Measurements from ENCODE around the gene HAT1. TPM values are rescaled to one million over a fixed set of nuclear protein-coding genes. Genes with fewer than 3 reads are reported as not detected.

Gene HAT1
- total RNA-seq, 1 donor = 39.0 TPM

DNA sequence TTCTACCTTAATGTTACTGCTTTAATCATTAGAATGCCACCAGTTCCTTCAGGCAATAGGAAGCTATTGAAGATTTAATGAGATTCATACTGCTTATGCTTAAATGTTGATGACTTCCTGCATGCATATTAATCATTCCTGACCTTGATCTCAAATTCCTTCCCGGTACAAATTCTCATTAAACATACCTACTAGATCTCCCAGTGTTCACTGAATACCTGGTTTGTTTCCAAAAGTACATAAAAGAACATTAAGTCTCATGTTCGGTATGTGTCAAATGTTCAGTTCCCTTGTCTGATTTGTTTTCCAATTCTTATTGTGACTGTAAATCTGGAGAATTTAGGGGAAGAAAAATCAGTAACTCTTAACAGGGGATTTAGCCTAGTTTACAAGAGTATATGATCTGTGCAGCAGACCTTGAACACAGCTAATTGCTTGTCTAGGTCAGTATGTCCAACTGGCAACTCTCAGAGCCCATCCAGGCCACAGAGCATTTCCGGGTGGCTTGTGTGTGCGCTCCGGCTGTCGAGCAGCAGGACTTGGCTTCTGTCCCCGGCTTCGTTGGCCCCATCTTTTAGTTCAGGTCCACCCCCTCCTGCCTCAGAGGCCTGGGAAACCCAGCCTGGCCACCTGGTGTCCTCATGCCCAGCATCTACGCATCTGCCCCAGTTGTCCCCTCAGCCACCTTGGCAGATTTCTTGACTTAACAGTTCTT lies 90.6 kb downstream of the HAT1 start:
- H3K27me3 ChIP-seq (ENCODE audit: insufficient read depth, low read length) = no peaks in the 10 kb centered on the region
- H3K4me3 ChIP-seq (ENCODE audit: low read length) = no peak overlapping the region
- no peaks in the 10 kb centered on the region for H3K9me3 ChIP-seq (ENCODE audit: low read depth, low read length)
- H3K4me1 ChIP-seq (ENCODE audit: insufficient read depth, low read length) = peaks cover 37% of the 10 kb centered on the region

- H3K4me1 ChIP-seq (ENCODE audit: insufficient read depth, low read length) = peaks cover 42% of the 10 kb centered on the region
- H3K9me3 ChIP-seq (ENCODE audit: low read depth, low read length) = no peaks in the 10 kb centered on the region
Observed at GRCh38 chr2:172013396-172013795, 91.1 kb downstream of the HAT1 start.

DNA sequence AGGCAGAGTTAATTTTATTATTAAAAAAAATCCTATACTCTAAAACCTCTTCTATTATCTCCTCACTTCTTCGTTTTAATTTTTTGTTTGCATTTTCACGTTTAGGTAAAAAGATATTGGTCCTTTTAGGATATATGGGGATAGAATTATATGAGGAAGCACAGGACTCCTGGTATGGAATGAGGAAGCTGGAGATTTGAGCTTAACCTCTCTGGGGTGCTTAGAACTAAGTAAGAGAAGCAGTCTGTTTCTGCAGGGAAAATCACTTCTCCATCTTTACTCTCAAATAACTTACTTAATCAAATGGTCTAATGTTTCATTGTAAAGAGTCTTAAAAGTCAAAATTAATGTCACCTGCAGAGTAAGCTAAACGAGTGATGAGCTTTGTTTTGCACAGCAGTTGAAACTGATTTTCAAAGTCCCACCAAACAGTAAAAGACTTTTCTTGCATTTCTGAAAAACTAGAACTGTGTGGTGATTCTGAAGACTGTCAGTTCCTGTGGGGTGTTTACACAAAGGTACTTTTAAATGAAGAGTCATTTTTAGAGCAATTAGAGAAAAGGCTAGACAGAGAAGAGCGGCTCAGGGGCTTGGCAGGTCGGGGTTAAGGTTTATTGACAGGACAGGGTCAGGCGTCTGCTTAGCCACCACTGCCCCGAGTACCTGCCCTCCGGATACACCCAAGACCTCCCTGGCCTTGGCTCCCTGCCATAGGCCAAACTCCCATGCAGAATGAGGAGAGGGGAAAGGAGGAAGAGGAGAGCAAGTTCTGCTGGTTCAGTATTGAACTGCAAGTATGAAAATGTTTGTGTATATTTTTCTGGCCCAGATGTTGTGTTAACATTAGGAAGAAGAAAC lies 99.0 kb downstream of the HAT1 start:
- Histone ChIP-seq H3K4me3 (ENCODE audit: low read length) (no peak overlapping the region), H3K4me1 (ENCODE audit: insufficient read depth, low read length) (peaks cover 5% of the 10 kb centered on the region), H3K9me3 (ENCODE audit: low read depth, low read length) (no peaks in the 10 kb centered on the region), H3K27me3 (ENCODE audit: insufficient read depth, low read length) (no peaks in the 10 kb centered on the region)

More at GRCh38 chr2:172013396-172013795, 91.1 kb downstream of the HAT1 start:
- H3K4me3 ChIP-seq (ENCODE audit: low read length) = no peak overlapping the region
- no peaks in the 10 kb centered on the region for H3K27me3 ChIP-seq (ENCODE audit: insufficient read depth, low read length)

GRCh38 chr2:172021955-172022354 lies 99.7 kb downstream of the HAT1 start:
- Histone ChIP-seq H3K4me1 (ENCODE audit: insufficient read depth, low read length) (peaks cover 5% of the 10 kb centered on the region), H3K27me3 (ENCODE audit: insufficient read depth, low read length) (no peaks in the 10 kb centered on the region), H3K9me3 (ENCODE audit: low read depth, low read length) (no peaks in the 10 kb centered on the region), H3K4me3 (ENCODE audit: low read length) (no peak overlapping the region)

GRCh38 chr2:172031536-172031935 lies 109.3 kb downstream of the HAT1 start:
- Histone ChIP-seq H3K4me1 (ENCODE audit: insufficient read depth, low read length) (no peaks in the 10 kb centered on the region), H3K27me3 (ENCODE audit: insufficient read depth, low read length) (no peaks in the 10 kb centered on the region), H3K9me3 (ENCODE audit: low read depth, low read length) (no peaks in the 10 kb centered on the region), H3K4me3 (ENCODE audit: low read length) (no peak overlapping the region)

Other genes with a start within 250 kb of the HAT1 start
- gene DYNC1I2, start 235.0 kb upstream of the HAT1 start, total RNA-seq = 16.9 TPM
- gene SLC25A12, start 28.2 kb upstream of the HAT1 start, total RNA-seq = 14.8 TPM
- gene METAP1D, start 77.5 kb downstream of the HAT1 start, total RNA-seq = 4.1 TPM
- not detected for gene DLX1, start 163.0 kb downstream of the HAT1 start, total RNA-seq
- gene DLX2, start 180.4 kb downstream of the HAT1 start, total RNA-seq = not detected

All from mononuclear cell (primary cell).